Large intestine (tissue), 3 donors: ENCODE data around the gene CCDC187. TPM values are rescaled to one million over a fixed set of nuclear protein-coding genes. Genes with fewer than 3 reads are reported as not detected.

Experiments
- DNase-seq, 2 donors: peaks; one replicate each; pipeline versions ENCODE4 v3.0.0 to v3.0.0-alpha.2; 2013
- H3K27ac ChIP-seq: one replicate; pipeline ENCODE4 v1.5.1; 2013; ENCODE audit warnings: low read length
- H3K27me3 ChIP-seq: 2 replicates; pipeline ENCODE4 v1.6.1; 2013; ENCODE audit warnings: low read length; ENCODE audit not compliant: control insufficient read depth, insufficient read depth
- H3K36me3 ChIP-seq: 2 replicates; pipeline ENCODE4 v1.6.1; 2013; ENCODE audit warnings: low read length; ENCODE audit not compliant: control insufficient read depth, insufficient read depth
- H3K4me1 ChIP-seq: one replicate; pipeline ENCODE4 v1.6.1; 2013; ENCODE audit warnings: low read length; ENCODE audit not compliant: control insufficient read depth, insufficient read depth
- H3K4me3 ChIP-seq: one replicate; pipeline ENCODE4 v1.5.1; 2013; ENCODE audit warnings: low read length
- H3K9me3 ChIP-seq: one replicate; pipeline ENCODE4 v1.6.1; 2013; ENCODE audit warnings: mild to moderate bottlenecking, low read depth, low read length, moderate library complexity; ENCODE audit not compliant: control insufficient read depth
- WGBS: methylation state at CpG from one replicate; pipeline ENCODE4 v1.1.5; 2013; ENCODE audit warnings: low lambda C conversion rate; ENCODE audit not compliant: insufficient coverage; 5-methylcytosine and 5-hydroxymethylcytosine counted together
- polyA plus RNA-seq: library from polyadenylated mRNA; unstranded; fragments of 120-200 nt; gene quantifications from one replicate; pipeline ENCODE4 v1.2.1, GENCODE V29; 2013

Gene CCDC187
- polyA plus RNA-seq, 1 donor: 2.0 TPM

DNA sequence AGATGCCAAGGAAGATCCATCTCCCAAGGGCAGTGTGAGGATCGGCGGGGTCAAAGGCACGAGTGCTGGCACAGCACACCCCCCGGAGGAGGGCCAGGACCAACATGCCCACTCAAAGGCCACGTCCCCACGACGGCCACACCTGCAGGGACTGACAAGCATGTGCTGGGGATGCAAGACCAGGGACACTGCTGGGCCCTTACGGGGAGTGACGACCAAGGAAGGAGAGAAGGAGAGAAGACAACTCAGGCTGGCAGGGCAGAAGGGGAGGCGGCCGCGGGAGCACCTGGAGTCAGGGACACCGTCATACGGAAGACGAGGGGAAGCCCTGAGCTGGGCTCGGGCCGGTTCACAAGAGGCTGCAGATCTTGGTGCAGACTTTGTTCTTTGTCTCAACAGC, 68.7 kb downstream of the CCDC187 start:
- H3K27me3 ChIP-seq: no peaks in the 10 kb centered on the region
- no CpG with 5 or more reads among the region's 17 CpGs for WGBS

DNA sequence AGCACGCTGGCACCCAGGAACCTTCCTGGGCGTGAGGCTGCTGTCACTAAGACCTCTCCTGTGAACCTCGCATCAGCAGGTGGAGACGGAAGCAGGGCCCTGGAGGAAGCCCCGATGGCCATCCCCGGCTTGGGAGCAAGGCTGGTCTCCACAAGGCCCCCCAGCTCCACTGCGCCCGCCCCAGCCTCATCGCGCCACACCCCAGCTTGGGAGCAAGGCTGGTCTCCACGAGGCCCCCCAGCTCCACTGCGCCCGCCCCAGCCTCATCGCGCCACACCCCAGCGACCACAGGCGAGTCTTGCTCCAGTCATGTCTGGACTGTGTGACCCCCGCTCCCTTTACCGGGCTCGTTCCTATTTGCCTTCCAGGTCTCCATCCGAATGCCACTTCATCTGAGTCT, 69.3 kb downstream of the CCDC187 start:
- Histone ChIP-seq H3K36me3 (peaks cover 24% of the 10 kb centered on the region), H3K4me3 (no peak overlapping the region), H3K27ac (no peak overlapping the region), H3K9me3 (peaks cover 3% of the 10 kb centered on the region), H3K27me3 (no peaks in the 10 kb centered on the region), H3K4me1 (no peaks in the 10 kb centered on the region)
- no peak for DNase-seq
- 93% methylated on average over 3 of the region's 21 CpGs for WGBS

More for the DNA sequence above, 68.7 kb downstream of the CCDC187 start:
- Histone ChIP-seq H3K27ac (no peak overlapping the region), H3K9me3 (peaks cover 3% of the 10 kb centered on the region), H3K4me3 (no peak overlapping the region), H3K36me3 (peaks cover 24% of the 10 kb centered on the region), H3K4me1 (no peaks in the 10 kb centered on the region)
- no peak for DNase-seq

DNA sequence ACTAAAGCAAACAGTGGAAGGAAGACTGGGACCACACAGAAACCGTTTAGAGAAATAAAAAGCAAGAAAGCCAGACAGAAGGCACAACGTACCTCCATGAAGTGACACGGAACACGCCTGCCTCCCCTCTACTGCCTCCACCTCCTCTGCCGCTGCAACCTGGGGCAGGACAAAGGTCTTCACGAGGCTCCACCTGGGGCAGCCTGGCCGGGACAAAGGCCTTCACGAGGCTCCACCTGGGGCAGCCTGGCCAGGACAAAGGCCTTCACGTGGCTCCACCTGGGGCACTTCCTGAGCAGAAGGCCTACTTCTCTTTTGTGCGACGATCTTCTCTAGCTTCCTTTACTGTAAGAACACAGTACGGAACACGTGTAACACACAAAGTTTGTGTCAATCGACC, 70.0 kb downstream of the CCDC187 start:
- no CpG with 5 or more reads among the region's 14 CpGs for WGBS
- H3K36me3 ChIP-seq: peaks cover 24% of the 10 kb centered on the region
- H3K9me3 ChIP-seq: peaks cover 3% of the 10 kb centered on the region
- no peak overlapping the region for H3K4me3 ChIP-seq
- H3K27ac ChIP-seq: no peak overlapping the region
- no peaks in the 10 kb centered on the region for H3K27me3 ChIP-seq
- no peaks in the 10 kb centered on the region for H3K4me1 ChIP-seq
- DNase-seq: no peak

DNA sequence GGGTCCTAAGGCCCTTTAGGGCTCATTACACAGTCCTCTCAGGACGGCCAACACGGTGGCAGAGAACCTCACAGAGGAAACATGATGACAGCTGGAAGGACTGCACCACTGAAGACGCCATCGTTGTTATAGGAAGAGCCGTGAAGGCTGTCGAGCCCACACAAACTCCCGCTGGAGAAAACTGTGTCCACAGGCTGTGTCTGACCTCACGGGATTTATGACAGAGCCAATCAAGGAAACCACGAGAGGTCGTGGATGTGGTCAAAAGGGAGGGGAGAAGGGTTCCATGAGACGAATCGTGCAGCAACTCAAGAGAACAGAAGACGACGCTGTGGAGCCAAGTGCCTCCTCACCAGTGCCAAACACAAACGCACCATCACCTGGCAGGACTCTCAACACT, 70.5 kb downstream of the CCDC187 start:
- Histone ChIP-seq H3K4me3 (no peak overlapping the region), H3K27ac (no peak overlapping the region), H3K9me3 (peaks cover 3% of the 10 kb centered on the region), H3K4me1 (no peaks in the 10 kb centered on the region), H3K27me3 (no peaks in the 10 kb centered on the region), H3K36me3 (peaks cover 24% of the 10 kb centered on the region)
- no CpG with 5 or more reads among the region's 15 CpGs for WGBS
- no peak for DNase-seq

DNA sequence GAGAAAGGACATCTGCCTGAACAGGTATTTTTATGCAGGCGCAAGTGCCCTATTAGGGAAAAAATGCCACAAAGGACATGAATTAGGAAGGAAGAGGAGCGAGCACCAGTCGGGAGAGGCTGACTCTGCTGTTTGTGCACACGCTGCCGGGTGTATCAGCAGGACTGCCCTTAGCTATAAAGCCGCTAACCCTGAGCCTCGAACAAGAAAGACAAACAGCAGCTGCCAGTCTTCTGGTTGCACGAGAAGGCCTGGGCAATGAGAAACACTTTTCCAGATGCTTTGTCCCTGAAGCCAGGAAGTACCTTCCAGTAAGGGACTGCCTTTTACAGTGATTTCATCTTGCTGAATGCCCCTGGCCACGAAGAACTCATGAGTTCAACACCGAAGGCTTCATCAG, 70.9 kb downstream of the CCDC187 start:
- no peak for DNase-seq
- H3K9me3 ChIP-seq: peaks cover 3% of the 10 kb centered on the region
- H3K4me1 ChIP-seq: no peaks in the 10 kb centered on the region
- no peak overlapping the region for H3K27ac ChIP-seq
- peaks cover 24% of the 10 kb centered on the region for H3K36me3 ChIP-seq
- 100% methylated on average over 1 of the region's 10 CpGs for WGBS
- H3K27me3 ChIP-seq: no peaks in the 10 kb centered on the region
- H3K4me3 ChIP-seq: no peak overlapping the region

DNA sequence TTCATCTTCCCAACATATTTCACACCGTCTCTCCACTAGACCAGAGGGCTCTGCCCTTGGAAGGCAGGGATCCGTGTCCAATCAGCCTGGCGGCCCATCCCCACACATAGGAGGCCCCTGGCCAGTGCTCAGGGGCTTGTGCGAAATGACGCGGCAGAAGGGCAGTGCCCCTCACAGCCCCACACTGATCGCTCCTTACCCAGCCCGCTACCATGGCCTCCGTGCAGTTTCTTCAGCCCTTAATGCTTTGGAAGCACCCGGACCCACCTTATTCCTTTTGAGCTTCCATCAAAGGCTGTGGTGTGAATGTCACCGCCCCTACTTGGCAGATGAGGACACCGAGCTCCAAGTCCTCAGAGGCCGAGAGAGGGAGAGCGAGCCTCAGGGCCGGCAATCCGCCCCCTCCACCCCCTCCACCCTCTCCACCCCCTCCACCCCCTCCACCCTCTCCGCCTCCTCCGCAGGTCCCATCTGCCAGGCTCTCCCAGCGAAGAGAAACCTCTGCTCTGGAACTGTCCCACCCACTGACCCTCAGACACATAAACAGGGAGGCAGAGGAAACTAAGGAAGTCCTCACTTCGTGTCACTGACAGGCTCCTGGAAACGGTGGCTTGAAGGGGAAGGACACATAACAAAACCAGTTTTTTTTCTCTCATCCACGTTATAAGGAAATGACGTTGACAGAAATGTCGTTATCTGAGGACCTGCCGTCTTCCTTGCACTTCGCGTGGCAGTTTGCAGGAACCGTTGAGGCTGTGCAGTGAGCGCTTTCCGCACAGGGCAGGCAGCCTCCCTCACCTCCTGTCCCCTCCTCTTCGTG, 72.2 kb downstream of the CCDC187 start:
- Histone ChIP-seq H3K4me3 (no peak overlapping the region), H3K4me1 (no peaks in the 10 kb centered on the region), H3K27ac (peak overlapping the region; percentile 17), H3K36me3 (peaks cover 22% of the 10 kb centered on the region), H3K9me3 (peaks cover 3% of the 10 kb centered on the region), H3K27me3 (no peaks in the 10 kb centered on the region)
- no peak for DNase-seq
- 100% methylated on average over 1 of the region's 31 CpGs for WGBS

DNA sequence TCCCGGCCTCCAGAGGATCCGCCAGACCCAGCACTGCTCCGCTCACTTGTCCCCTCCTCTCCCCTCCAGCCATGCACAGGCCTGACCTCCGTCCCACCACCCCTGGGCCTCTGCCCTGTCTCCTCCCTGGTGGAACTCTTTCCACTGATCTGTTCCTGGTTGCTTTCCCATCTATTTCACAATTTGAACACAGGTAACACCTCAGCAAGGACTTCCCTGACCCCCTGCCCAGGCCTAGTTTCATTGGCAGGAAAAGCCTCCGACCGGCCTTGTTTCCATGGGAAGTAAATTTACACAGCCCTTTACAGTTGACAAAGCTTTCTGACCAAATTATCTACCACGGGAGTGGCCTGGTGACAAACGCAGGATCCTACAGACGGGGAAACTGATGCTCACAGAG, 73.1 kb downstream of the CCDC187 start:
- Histone ChIP-seq H3K4me3 (no peak overlapping the region), H3K27me3 (no peaks in the 10 kb centered on the region), H3K9me3 (peaks cover 3% of the 10 kb centered on the region), H3K36me3 (peaks cover 16% of the 10 kb centered on the region), H3K4me1 (no peaks in the 10 kb centered on the region), H3K27ac (no peak overlapping the region)
- no CpG with 5 or more reads among the region's 9 CpGs for WGBS
- DNase-seq: no peak

DNA sequence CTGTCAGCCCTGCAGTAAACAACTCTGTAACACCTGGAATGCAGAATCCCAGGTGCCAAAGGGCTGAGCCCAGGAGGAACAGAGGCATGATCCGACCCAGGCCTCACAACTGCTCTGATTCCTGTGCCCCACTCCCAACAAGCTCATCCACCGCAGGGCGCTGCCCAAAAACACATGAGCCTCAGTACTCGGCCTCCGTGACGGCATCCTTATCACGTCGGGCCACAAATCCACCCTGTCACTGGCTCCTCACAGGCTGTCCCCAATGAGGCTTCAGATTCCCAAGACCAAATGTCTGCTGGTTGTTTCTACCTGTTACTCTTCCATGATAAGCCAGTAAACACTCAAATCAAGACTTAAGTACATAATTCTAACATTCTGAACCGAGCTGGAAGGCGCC, 73.5 kb downstream of the CCDC187 start:
- Histone ChIP-seq H3K4me1 (no peaks in the 10 kb centered on the region), H3K4me3 (no peak overlapping the region), H3K27ac (no peak overlapping the region), H3K36me3 (peaks cover 14% of the 10 kb centered on the region), H3K27me3 (no peaks in the 10 kb centered on the region), H3K9me3 (peaks cover 3% of the 10 kb centered on the region)
- WGBS: no CpG with 5 or more reads among the region's 10 CpGs
- DNase-seq: no peak

DNA sequence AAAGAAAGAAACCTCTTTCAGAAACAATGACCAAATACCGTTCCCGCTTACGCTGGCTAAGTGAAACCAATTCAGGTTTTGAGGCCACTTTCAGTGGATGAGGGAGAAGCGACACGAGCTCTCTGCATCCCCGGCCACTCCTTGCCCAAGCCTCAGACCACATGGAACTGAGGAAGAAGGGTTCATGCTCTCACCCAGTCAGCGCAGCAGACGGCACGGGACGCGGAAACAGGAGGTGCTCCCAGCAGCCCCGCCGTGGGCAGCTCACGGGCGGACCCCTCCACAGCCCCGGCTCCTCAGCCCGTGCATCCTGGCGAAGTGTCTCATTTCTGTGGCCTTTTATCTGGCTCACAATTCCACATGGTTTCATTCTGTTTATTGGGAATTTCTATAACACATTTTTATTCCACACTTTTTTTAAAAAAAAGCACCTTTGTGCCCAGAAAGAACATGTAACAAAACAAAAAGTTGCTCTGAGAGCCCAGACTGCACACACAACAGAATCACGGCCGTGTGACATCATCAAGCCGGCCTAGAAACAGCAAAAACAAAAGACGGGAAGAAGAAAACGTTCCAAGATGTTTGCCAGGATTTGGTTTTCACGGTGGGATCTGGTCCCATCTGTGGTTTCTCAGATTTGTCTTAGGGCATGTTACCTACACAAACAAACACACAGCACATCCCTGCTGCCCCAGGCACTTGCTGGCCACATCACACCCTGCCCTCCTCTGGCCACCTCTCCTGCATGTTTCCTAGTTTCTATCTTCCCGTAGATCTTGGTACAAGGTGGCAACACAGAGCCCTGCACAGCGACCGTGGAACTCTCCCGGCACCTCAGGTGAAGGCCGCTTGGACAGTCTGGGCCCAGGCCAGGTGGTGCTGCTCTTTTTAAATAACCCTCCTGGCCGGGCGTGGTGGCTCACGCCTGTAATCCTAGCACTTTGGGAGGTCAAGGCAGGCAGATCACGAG, 74.5 kb downstream of the CCDC187 start:
- 100% methylated on average over 1 of the region's 33 CpGs for WGBS
- no peaks in the 10 kb centered on the region for H3K4me1 ChIP-seq

DNA sequence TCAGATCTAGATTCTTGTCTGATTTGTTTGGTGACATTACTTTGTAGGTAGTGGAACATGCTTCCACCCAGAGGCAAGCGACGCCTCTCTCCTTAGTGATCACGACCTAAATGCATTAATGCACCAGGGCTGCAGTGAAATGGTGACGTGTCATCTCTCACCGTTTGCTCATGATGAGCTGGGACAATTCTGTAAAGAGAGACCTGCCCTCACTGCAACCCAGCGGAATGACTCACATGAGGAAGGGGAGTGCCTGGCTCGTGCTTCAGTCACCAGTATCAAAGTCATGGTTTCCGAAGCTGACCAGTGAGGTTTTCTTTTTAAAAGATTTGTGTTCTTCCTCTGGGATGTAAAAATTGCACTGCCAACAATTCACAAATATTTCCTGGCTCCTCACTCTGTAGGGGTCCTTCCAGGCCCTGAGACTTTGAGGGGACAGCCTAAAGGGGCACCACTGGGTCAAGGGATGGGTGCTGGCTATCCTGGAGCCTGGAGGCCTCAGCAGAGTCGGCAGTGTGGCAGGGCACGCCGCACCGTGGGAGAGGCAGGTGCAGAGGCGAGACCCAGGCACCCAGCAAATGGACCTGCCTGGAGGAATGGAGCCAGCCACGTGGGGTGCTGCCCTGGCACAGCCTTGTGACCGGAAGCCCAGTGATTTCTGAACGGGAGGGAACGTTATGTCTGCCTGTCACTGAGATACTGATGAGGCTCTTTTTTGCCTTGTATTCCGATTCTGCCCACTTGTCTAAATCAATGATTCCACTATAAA, 75.6 kb downstream of the CCDC187 start:
- no CpG with 5 or more reads among the region's 18 CpGs for WGBS
- Histone ChIP-seq H3K27ac (no peak overlapping the region), H3K4me3 (no peak overlapping the region), H3K36me3 (peaks cover 19% of the 10 kb centered on the region), H3K27me3 (no peaks in the 10 kb centered on the region), H3K4me1 (no peaks in the 10 kb centered on the region), H3K9me3 (no peaks in the 10 kb centered on the region)
- DNase-seq: no peak

More for the DNA sequence above, 74.5 kb downstream of the CCDC187 start:
- Histone ChIP-seq H3K27me3 (no peaks in the 10 kb centered on the region), H3K4me3 (no peak overlapping the region), H3K9me3 (no peaks in the 10 kb centered on the region), H3K27ac (no peak overlapping the region), H3K36me3 (peaks cover 11% of the 10 kb centered on the region)
- DNase-seq: no peak
